ENCODE results near the gene TRPC6. TPM values are rescaled to one million over a fixed set of nuclear protein-coding genes. Genes with fewer than 3 reads are reported as not detected.

The TRPC6 gene
- total RNA-seq, 4 donors from 2014 or later = 0.11 to 0.29 (median 0.20) TPM; not detected in 1

DNA sequence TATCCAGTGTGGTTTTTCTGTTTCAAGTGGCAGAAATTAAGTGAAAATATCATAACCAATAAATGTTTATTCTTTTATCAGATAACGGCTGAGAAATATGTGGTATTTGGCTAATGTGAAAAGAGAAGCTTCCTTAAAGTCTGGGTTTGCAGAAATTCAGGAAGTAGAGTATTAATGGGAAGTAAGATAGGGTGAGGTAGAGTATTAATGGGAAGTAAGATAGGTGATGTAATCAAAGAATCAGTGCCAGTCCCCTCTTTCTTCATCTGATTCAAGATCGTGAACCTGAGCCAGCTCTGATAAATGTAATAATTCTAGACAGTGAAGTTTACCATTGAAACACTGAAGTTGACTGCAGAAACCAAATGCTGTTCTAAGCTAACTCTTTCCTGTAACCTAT, 30.9 kb downstream of the TRPC6 start:
- H3K4me3 ChIP-seq = no peak overlapping the region
- no peak overlapping the region for H3K27ac ChIP-seq
- in situ Hi-C loops (cut with MboI; ENCODE audit: low sequenced_read_pairs in 4 of 4) (no loop called here), intact Hi-C loops (cut with DNase I; ENCODE audit: low total_unique reads) (no loop called here)
- H3K36me3 ChIP-seq = no peaks in the 10 kb centered on the region
- no peaks in the 10 kb centered on the region for H3K4me1 ChIP-seq
- no peaks in the 10 kb centered on the region for H3K27me3 ChIP-seq
- ATAC-seq = no peak
- no peak for DNase-seq
- TF ChIP-seq POLR2A (IDR thresholded peaks at IDR 0.05) = no peak
- TF ChIP-seq, protein P1, sequence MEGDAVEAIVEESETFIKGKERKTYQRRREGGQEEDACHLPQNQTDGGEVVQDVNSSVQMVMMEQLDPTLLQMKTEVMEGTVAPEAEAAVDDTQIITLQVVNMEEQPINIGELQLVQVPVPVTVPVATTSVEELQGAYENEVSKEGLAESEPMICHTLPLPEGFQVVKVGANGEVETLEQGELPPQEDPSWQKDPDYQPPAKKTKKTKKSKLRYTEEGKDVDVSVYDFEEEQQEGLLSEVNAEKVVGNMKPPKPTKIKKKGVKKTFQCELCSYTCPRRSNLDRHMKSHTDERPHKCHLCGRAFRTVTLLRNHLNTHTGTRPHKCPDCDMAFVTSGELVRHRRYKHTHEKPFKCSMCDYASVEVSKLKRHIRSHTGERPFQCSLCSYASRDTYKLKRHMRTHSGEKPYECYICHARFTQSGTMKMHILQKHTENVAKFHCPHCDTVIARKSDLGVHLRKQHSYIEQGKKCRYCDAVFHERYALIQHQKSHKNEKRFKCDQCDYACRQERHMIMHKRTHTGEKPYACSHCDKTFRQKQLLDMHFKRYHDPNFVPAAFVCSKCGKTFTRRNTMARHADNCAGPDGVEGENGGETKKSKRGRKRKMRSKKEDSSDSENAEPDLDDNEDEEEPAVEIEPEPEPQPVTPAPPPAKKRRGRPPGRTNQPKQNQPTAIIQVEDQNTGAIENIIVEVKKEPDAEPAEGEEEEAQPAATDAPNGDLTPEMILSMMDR (IDR thresholded peaks at IDR 0.05 in 4 of 5, conservative IDR thresholded peaks at IDR 0.05 in 1 of 5) = no peak
- H3K9me3 ChIP-seq = no peaks in the 10 kb centered on the region

DNA sequence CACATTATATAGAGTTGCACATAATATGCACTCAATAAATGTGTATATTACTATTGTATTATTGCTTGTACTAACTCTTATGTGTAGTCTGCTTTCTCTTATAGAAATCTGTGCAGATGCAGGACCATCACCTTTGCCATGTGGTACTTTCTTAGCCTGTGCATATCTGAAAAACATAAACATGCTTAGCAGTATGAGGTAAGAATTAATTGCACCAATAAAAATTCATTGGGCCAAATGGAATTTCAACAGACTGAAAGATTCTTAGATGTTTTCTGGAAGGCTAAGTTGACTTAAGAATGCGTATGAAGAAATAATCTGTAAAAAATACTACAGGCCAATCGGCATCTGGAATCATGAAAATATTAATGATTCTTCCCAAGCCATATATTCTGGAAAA, 55.3 kb downstream of the TRPC6 start:
- no peak overlapping the region for H3K4me3 ChIP-seq
- ATAC-seq (no peak), DNase-seq (no peak)
- no peaks in the 10 kb centered on the region for H3K27me3 ChIP-seq
- H3K27ac ChIP-seq = no peak overlapping the region
- in situ Hi-C loops (cut with MboI; ENCODE audit: low sequenced_read_pairs in 4 of 4) = no loop called here
- no peaks in the 10 kb centered on the region for H3K4me1 ChIP-seq
- TF ChIP-seq, protein P1 (IDR thresholded peaks at IDR 0.05 in 4 of 5, conservative IDR thresholded peaks at IDR 0.05 in 1 of 5) = no peak
- no peak for TF ChIP-seq POLR2A (IDR thresholded peaks at IDR 0.05)
- H3K9me3 ChIP-seq = no peaks in the 10 kb centered on the region
- intact Hi-C loops (cut with DNase I; ENCODE audit: low total_unique reads) = no loop called here
- no peaks in the 10 kb centered on the region for H3K36me3 ChIP-seq

DNA sequence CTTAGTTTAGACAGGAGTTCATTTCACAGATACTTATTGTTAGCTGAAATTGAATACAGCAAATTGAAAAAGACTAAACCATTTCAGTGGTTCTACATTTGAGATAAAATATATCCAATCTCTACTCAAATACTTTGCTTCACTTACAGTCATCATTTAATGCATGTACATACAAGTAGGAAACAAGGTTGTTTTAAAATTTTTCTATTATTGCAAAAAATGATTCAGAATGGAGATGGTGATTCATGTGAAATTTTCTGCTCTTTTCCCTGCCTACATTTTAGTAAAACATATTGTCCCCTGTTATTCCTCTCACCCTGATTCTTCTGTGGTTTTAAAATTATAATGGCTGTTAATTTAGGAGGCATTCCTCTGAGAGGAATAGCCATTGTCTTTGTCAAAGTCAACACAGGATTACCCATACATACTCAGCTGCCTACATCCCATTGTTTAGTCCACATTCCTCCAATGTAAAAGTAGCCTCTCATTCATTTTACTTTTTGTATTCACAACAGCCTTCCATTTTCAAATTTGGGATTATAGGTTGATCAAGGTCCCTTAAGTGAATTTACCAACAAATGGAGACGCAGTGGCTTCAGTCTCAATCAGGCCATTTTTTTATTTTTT, 60.1 kb downstream of the TRPC6 start:
- no peak overlapping the region for H3K27ac ChIP-seq
- no peaks in the 10 kb centered on the region for H3K36me3 ChIP-seq
- no peaks in the 10 kb centered on the region for H3K4me1 ChIP-seq
- ATAC-seq (no peak), DNase-seq (no peak)
- no peaks in the 10 kb centered on the region for H3K9me3 ChIP-seq
- H3K4me3 ChIP-seq = no peak overlapping the region
- in situ Hi-C loops (cut with MboI; ENCODE audit: low sequenced_read_pairs in 4 of 4) = no loop called here
- H3K27me3 ChIP-seq = no peaks in the 10 kb centered on the region
- intact Hi-C loops (cut with DNase I; ENCODE audit: low total_unique reads) = no loop called here
- TF ChIP-seq, protein P1 (IDR thresholded peaks at IDR 0.05 in 4 of 5, conservative IDR thresholded peaks at IDR 0.05 in 1 of 5) = no peak
- no peak for TF ChIP-seq POLR2A (IDR thresholded peaks at IDR 0.05)

DNA sequence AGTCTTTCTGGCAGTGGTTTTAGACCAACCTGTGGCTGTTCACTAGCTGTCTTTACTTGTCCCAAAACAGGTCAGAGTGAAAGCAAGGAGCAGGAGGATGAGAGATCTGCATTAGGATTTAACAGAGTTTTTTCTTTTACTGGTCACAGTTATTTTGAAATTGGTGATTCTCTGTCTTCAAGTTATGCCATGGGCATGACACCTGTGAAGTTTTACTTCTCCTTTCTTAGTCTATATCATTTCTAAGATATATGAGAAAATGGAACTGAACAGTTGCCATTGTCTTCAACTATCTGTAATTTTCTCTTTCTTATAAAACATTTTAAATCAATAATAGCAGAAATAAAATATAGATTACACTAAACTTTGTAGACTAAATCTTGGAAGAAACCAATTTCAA, 60.6 kb downstream of the TRPC6 start:
- in situ Hi-C loops (cut with MboI; ENCODE audit: low sequenced_read_pairs in 4 of 4) = no loop called here
- no peak for ATAC-seq
- no peak overlapping the region for H3K27ac ChIP-seq
- no peaks in the 10 kb centered on the region for H3K36me3 ChIP-seq
- TF ChIP-seq POLR2A (IDR thresholded peaks at IDR 0.05) = no peak
- H3K9me3 ChIP-seq = no peaks in the 10 kb centered on the region
- no peaks in the 10 kb centered on the region for H3K27me3 ChIP-seq
- no peak overlapping the region for H3K4me3 ChIP-seq
- intact Hi-C loops (cut with DNase I; ENCODE audit: low total_unique reads) = no loop called here
- H3K4me1 ChIP-seq = no peaks in the 10 kb centered on the region
- DNase-seq = no peak

DNA sequence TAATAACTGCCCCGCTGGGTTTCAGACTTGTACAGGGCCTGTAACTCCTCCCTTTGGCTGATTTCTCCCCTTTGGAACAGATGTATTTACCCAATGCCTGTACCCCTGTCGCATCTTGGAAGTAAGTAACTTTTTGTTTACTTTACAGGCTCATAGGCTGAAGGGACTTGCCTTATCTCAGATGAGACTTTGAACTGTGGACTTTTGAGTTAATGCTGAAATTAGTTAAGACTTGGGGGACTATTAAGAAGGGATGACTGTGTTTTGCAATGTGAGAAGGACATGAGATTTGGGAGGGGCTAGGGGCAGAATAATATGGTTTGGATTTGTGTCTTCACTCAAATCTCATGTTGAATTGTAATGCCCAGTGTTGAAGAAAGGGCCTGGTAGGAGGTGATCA, 62.0 kb downstream of the TRPC6 start:
- H3K4me3 ChIP-seq = no peak overlapping the region
- no peak overlapping the region for H3K27ac ChIP-seq
- no peaks in the 10 kb centered on the region for H3K9me3 ChIP-seq
- no peak for TF ChIP-seq POLR2A (IDR thresholded peaks at IDR 0.05)
- TF ChIP-seq, protein P1 (IDR thresholded peaks at IDR 0.05 in 4 of 5, conservative IDR thresholded peaks at IDR 0.05 in 1 of 5) = no peak
- intact Hi-C loops (cut with DNase I; ENCODE audit: low total_unique reads) = no loop called here
- no peaks in the 10 kb centered on the region for H3K4me1 ChIP-seq
- H3K27me3 ChIP-seq = no peaks in the 10 kb centered on the region
- in situ Hi-C loops (cut with MboI; ENCODE audit: low sequenced_read_pairs in 4 of 4) = no loop called here
- no peaks in the 10 kb centered on the region for H3K36me3 ChIP-seq
- ATAC-seq (no peak), DNase-seq (no peak)
